Right atrium auricular region (tissue), 2 donors: ENCODE data around the gene GSTT2B. TPM values are rescaled to one million over a fixed set of nuclear protein-coding genes. Genes with fewer than 3 reads are reported as not detected.
"Not testable (repeated sequence)": the region's sequence is repeated elsewhere in the genome, so short reads cannot be mapped to it uniquely, and the experiment has no call there.

ENCODE experiments used
- DNase-seq: peaks from one replicate; pipeline ENCODE4 v3.0.0-alpha.2; 2019; ENCODE audit warnings: low spot score
- H3K27ac ChIP-seq, 2 donors: fragments of 200-600 bp; sonication (generic); 1 replicate in 1 of 2; 2 replicates in 1 of 2; pipeline ENCODE4 v1.5.1; 2016 to 2019
- H3K27me3 ChIP-seq, 2 donors: fragments of 200-600 bp; sonication (generic); one replicate each; pipeline versions ENCODE4 v1.5.1 to v1.6.0; 2017 to 2019
- H3K36me3 ChIP-seq: fragments of 200-600 bp; sonication (generic); one replicate; pipeline ENCODE4 v1.5.1; 2016
- H3K4me1 ChIP-seq, 2 donors: fragments of 200-600 bp; sonication (generic); one replicate each; pipeline versions ENCODE4 v1.5.1 to v1.6.0; 2017 to 2019
- H3K4me3 ChIP-seq, 2 donors: fragments of 200-600 bp; sonication (generic); 1 replicate in 1 of 2; 2 replicates in 1 of 2; pipeline ENCODE4 v1.5.1; 2017 to 2019; ENCODE audit warnings: mild to moderate bottlenecking in 1 of 2, moderate library complexity in 1 of 2
- H3K9me3 ChIP-seq, 2 donors: fragments of 200-600 bp; sonication (generic); one replicate each; pipeline ENCODE4 v1.5.1; 2019
- total RNA-seq, 2 donors: library from RNA; depleted of rRNA; stranded (reverse); fragments of >200 nt; gene quantifications; one replicate each; pipeline ENCODE4 v1.1.0, GENCODE V29; 2016
- TF ChIP-seq, protein P1 (sequence below), 2 donors: fragments of 200-600 bp; sonication (generic); IDR thresholded peaks; one replicate each; pipeline ENCODE4 v1.5.1; 2019; ENCODE audit warnings: antibody characterized with exemption in 2 of 2

Gene GSTT2B
- total RNA-seq, 2 donors from 2014 or later = 3.7 to 9.1 TPM

- Histone ChIP-seq H3K4me3 (no peak overlapping the region), H3K27me3 (no peaks in the 10 kb centered on the region), H3K36me3 (no peaks in the 10 kb centered on the region), H3K4me1 (peaks cover 0 to 10% of the 10 kb centered on the region in 2 donors), H3K9me3 (no peaks in the 10 kb centered on the region), H3K27ac (no peak overlapping the region)
- TF ChIP-seq, protein P1, sequence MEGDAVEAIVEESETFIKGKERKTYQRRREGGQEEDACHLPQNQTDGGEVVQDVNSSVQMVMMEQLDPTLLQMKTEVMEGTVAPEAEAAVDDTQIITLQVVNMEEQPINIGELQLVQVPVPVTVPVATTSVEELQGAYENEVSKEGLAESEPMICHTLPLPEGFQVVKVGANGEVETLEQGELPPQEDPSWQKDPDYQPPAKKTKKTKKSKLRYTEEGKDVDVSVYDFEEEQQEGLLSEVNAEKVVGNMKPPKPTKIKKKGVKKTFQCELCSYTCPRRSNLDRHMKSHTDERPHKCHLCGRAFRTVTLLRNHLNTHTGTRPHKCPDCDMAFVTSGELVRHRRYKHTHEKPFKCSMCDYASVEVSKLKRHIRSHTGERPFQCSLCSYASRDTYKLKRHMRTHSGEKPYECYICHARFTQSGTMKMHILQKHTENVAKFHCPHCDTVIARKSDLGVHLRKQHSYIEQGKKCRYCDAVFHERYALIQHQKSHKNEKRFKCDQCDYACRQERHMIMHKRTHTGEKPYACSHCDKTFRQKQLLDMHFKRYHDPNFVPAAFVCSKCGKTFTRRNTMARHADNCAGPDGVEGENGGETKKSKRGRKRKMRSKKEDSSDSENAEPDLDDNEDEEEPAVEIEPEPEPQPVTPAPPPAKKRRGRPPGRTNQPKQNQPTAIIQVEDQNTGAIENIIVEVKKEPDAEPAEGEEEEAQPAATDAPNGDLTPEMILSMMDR (IDR thresholded peaks at IDR 0.05) = no peak
- no peak for DNase-seq
These were observed 41.9 kb upstream of the GSTT2B start for GRCh38 chr22:24002851-24003250.

- no peaks in the 10 kb centered on the region for H3K36me3 ChIP-seq
- H3K4me3 ChIP-seq = no peak overlapping the region
- no peak overlapping the region for H3K27ac ChIP-seq
- no peaks in the 10 kb centered on the region for H3K27me3 ChIP-seq
- peaks cover 0 to 10% of the 10 kb centered on the region in 2 donors for H3K4me1 ChIP-seq
- H3K9me3 ChIP-seq = no peaks in the 10 kb centered on the region
- TF ChIP-seq, protein P1 (IDR thresholded peaks at IDR 0.05) = no peak
- DNase-seq = no peak
These were observed 41.3 kb upstream of the GSTT2B start for GRCh38 chr22:24002272-24002671.

GRCh38 chr22:24001314-24001713, 40.3 kb upstream of the GSTT2B start:
- Histone ChIP-seq H3K9me3 (no peaks in the 10 kb centered on the region), H3K4me1 (peaks cover 0 to 10% of the 10 kb centered on the region in 2 donors), H3K36me3 (no peaks in the 10 kb centered on the region), H3K27ac (no peak overlapping the region), H3K27me3 (no peaks in the 10 kb centered on the region), H3K4me3 (no peak overlapping the region)
- no peak for DNase-seq
- TF ChIP-seq, protein P1 (IDR thresholded peaks at IDR 0.05) = no peak

GRCh38 chr22:23999779-24000178, 38.8 kb upstream of the GSTT2B start:
- not testable (repeated sequence) for H3K4me3 ChIP-seq, H3K9me3 ChIP-seq, H3K4me1 ChIP-seq, H3K27me3 ChIP-seq, H3K36me3 ChIP-seq, DNase-seq, H3K27ac ChIP-seq

DNA sequence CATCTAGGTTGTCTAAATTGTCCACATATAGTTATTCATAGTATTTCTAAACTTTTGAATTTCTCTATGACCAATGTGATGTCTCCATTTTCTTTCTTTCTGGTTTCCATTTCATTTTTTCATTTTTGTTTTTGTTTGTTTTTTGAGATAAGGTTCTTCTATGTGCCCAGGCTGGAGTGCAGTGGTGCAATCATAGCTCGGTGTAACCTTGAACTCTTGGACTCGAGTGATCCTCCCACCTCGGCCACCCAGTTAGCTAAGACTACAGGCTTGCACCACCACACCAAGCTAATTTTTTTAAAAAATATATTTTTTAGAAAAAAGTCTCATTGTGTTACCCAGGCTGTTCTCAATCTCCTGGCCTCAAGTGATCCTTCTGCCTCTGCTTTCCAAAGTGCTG, 36.1 kb upstream of the GSTT2B start:
- H3K27ac ChIP-seq = no peak overlapping the region
- no peaks in the 10 kb centered on the region for H3K4me1 ChIP-seq
- no peaks in the 10 kb centered on the region for H3K27me3 ChIP-seq
- no peak for DNase-seq
- TF ChIP-seq, protein P1 (IDR thresholded peaks at IDR 0.05) = no peak
- H3K4me3 ChIP-seq = no peak overlapping the region
- H3K9me3 ChIP-seq = no peaks in the 10 kb centered on the region
- no peaks in the 10 kb centered on the region for H3K36me3 ChIP-seq

DNA sequence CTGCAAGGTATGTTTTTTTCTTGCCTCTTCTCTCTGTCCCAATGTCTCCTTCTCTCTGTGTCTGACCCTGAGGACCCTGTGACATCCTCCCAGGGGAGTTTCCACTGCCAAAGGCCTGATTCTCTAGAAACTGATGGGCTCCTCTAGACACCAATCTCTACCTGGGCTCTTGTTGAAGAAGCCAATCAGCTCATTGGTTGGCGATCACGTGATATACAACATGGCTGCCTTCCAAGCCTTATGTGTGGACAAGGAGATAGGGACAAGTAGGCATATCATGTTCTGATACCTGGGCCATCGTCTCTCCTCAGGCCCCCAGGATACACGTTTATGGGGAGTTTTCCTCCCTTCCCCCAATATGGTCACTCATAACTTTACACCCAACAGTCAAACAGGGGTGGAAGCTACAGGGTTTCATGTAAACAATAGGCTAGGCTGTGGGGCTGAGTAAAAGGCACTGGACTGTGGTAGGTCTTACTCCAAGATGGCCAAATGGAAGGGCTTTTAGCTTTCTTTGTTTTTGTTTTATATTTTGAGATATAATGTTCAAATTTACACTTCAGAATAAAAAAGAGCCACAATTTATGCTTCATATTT, 32.7 kb upstream of the GSTT2B start:
- not testable (repeated sequence) for H3K27me3 ChIP-seq, H3K36me3 ChIP-seq, DNase-seq, H3K9me3 ChIP-seq, H3K4me3 ChIP-seq, H3K27ac ChIP-seq, H3K4me1 ChIP-seq

- H3K4me3 ChIP-seq, H3K36me3 ChIP-seq, DNase-seq, H3K9me3 ChIP-seq, H3K27ac ChIP-seq, H3K4me1 ChIP-seq, H3K27me3 ChIP-seq: not testable (repeated sequence)
These were observed 32.1 kb upstream of the GSTT2B start for GRCh38 chr22:23993080-23993479.

DNA sequence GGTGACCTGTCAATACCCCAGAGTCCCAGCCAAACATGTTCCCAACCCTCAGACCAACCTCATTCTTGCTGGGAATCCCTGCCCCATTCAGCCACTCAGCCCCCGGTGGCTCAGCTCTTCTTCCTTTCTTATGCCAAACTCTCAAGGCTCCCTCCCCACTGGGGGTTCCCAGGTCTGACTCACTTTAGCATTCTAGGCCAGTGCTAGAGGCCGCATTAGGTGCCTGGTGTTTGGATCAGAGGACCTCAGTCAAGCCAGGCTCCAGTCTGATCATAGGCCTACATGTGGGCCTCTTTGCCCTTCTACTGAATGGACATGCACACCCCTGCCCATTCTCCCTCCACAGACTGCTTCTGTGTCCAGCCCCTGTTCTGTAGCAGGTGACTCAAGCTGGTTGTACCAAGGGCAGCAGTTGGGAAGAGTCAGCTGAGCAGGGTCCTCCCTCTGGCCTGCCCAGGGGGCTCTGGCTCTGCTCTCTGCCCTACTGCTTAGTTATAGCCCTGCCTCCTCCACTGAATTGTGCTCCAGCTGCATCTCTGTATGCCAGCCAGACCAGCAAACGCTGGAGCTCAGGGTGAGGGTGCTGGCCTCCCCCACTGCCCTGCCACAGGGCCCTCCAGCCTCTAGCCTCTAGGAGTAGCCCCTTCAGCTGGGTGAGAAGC, 28.7 kb upstream of the GSTT2B start:
- not testable (repeated sequence) for H3K4me3 ChIP-seq, H3K9me3 ChIP-seq, H3K4me1 ChIP-seq, H3K27ac ChIP-seq, DNase-seq, H3K27me3 ChIP-seq, H3K36me3 ChIP-seq

GRCh38 chr22:23986538-23987178, 25.7 kb upstream of the GSTT2B start:
- not testable (repeated sequence) for H3K9me3 ChIP-seq, H3K27me3 ChIP-seq, H3K27ac ChIP-seq, H3K36me3 ChIP-seq, DNase-seq, H3K4me1 ChIP-seq, H3K4me3 ChIP-seq

DNA sequence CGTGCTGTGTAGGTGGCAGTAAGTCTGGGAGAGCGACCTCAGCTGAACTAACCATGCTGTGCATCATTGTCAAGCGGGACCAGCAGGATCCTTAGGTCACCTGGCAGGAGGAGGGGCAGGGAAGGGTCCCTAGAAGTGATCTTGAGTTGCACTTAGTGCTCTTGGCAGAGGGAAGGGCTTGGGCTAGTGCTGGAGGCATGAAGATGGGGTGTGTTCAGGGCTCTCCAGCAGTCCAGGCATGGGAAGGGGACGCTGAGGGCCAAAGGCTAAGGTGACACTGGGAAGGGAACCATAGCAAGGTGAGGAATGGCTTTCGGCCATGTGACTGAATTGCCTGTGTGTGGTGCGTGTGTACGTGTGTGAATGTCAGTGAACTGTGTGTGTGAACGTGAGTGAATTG, 25.1 kb upstream of the GSTT2B start:
- H3K4me3 ChIP-seq, H3K36me3 ChIP-seq, H3K9me3 ChIP-seq, DNase-seq, H3K27me3 ChIP-seq, H3K4me1 ChIP-seq, H3K27ac ChIP-seq: not testable (repeated sequence)
